ENCODE results near the gene IRF8.

DNA sequence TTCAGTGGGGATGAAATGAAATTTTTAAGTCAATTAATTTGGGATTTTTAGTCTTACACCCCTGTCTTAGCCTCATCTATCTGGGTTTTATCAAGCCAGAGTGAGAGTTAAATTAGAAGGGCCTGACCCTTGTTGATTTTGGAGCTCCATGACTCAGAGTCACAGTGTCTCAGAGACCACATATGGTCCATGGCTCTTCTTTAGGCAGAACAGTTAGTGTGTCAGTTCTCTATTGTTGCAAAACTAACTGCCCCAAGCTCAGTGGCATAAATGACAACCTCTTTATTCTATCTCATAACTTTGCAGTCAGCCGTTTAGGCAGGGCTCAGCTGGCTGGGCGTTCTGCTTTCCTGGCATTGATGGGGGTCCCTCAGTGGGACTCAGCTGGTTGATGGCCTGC is 44.7 kb downstream of the IRF8 start:
- no peak for TF ChIP-seq EP300 (IDR thresholded peaks at IDR 0.05)
- TF ChIP-seq CTCF (IDR thresholded peaks at IDR 0.05) = no peak
- TF ChIP-seq POLR2AphosphoS5 (IDR thresholded peaks at IDR 0.05) = no peak

Measured in sigmoid colon (tissue), 4 donors.